Body of pancreas (tissue), 4 donors: Measurements from ENCODE around the gene CTAGE4.
"Not testable (repeated sequence)": the region's sequence is repeated elsewhere in the genome, so short reads cannot be mapped to it uniquely, and the experiment has no call there.

ENCODE experiments used
- CTCF ChIP-seq, 7 experiments: fragments of 450-650 bp in 4 of 7; fragments of 200-600 bp in 3 of 7; sonication (generic) in 3 of 7; IDR thresholded peaks; one replicate each; pipeline ENCODE4 v1.5.1; 2016 to 2019; ENCODE audit warnings: antibody characterized with exemption in 7 of 7
- POLR2A ChIP-seq, 3 donors: fragments of 450-650 bp; IDR thresholded peaks; one replicate each; pipeline ENCODE4 v1.6.1; 2016; ENCODE audit warnings: antibody characterized with exemption in 3 of 3, mild to moderate bottlenecking in 2 of 3

DNA sequence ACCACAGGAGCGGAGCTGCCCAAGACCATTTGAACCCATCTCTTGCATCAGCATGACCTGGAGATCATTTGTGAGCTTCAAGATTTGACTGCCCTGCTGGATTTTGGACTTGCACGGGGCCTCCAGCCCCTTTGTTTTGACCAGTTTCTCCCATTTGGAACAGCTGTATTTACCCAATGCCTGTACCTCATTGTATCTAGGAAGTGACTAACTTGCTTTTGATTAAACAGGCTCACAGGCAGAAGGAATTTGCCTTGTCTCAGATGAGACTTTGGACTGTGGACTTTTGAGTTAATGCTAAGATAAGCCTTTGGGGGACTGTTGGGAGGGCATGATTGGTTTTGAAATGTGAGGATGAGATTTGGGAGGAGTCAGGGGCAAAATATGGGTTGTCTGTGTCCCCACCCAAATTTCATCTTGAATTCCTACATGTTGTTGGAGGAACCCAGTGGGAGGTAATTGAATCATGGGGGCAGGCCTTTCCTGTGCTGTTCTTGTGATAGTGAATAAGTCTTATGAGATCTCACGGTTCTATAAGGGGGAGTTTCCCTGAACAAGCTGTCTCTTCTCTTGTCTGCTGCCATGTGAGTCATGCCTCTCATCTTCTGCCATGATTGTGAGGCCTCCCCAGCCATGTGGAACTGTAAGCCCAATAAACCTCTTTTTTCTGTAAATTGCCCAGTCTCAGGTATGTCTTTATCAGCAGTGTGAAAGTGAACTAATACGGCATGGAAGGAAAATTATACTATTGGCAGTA, 11.5 kb upstream of the CTAGE4 start:
- not testable (repeated sequence) for TF ChIP-seq CTCF, POLR2A (IDR thresholded peaks at IDR 0.05)
